NCI-H1417 treated with DMSO at 0.1 percent for 48 hours (cell line): ENCODE data around the gene MACROH2A2.
"Not testable (repeated sequence)": the region's sequence is repeated elsewhere in the genome, so short reads cannot be mapped to it uniquely, and the experiment has no call there.

Experiments
- DNase-seq: peaks from one replicate; lab custom pipeline; 2025; lab: John Stamatoyannopoulos, UW

The MACROH2A2 gene

GRCh38 chr10:70101068-70101562 is 48.5 kb downstream of the MACROH2A2 start:
- not testable (repeated sequence) for DNase-seq

- DNase-seq: no peak
These were observed 49.0 kb downstream of the MACROH2A2 start for GRCh38 chr10:70101668-70102067.

- DNase-seq: no peak
These were observed 54.5 kb downstream of the MACROH2A2 start for GRCh38 chr10:70106958-70107791.

DNA sequence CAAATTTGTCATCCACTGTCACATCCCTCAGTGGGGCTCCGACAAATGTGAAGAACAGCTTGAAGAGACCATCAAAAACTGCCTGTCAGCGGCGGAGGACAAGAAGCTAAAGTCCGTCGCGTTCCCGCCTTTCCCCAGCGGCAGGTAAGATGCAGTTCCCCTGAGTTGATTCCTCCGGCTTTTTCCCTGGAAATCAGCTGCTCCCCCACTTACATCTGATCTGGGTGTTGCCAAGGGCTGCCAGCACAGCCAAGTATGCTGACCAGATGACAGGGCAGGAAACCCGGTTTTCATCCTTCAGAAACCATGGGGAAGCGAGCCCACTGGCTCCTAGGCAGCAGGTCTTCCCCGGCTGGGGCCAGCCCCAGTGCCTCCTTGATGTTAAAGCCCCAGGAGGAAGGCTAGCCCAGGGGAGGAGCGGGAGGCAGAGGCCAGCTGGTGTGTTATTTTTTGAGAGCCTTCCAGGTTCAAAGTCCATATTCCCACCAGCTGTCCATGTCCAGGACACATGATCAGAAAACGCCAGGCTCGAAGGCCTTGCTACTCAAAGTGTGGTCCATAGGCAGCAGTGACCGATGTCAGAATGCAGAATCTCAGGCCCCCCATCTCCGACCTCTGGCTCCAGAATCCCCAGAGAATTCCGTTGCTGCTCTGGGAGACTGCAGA is 56.6 kb downstream of the MACROH2A2 start:
- DNase-seq: no peak

DNA sequence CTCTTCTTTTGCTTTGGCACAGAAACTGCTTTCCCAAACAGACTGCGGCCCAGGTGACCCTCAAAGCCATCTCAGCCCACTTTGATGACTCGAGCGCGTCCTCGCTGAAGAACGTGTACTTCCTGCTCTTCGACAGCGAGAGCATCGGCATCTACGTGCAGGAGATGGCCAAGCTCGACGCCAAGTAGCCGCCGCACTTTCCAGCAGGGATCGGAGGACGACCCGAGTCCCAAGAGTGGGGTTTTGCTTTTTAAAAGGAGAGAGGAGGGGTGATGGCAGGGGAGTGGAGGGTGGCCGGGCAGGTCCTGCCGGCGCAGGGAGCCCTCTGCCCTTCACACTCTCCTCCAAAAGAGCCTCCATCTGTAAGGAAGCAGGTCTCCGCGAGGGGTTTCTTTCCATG is 58.9 kb downstream of the MACROH2A2 start:
- no peak for DNase-seq

DNA sequence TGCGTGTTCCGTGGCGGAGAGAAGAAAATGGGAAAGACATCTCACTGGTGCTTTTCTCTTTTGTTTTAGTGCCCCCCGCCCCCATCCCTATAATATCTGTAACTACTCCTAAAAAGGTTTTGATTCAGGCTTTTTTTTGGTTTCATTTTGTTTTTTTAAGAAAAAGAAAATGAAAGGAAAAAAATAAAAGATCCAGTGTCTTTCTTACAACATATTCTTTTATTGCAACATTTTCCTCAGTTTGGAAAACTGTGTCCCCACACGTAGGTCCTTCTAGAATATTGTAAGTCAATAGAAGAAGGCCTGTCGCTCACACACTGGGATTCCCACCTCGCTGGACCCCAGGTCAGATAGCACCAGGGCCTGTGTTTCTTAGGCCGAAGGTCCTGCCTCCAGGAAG is 59.4 kb downstream of the MACROH2A2 start:
- DNase-seq: no peak

DNA sequence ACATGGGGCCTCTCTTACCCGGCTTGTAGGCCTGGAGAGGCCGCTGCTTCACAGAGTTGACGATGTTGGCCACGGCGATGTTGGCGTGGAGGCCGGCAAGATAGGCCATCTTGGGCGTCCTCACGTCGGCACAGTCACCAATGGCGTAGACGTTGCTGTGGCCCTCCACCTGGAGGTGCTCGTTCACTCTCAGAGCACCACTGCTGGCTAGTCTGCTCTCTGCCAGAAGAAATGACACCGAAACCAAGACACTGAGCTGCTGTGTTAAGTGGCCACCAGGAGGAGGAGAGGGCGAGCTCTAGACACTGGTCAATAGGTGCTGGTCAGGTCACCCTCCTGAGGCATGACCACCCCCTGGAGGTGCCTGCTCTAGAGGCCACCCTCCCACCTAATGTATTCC is 62.3 kb downstream of the MACROH2A2 start:
- no peak for DNase-seq

DNA sequence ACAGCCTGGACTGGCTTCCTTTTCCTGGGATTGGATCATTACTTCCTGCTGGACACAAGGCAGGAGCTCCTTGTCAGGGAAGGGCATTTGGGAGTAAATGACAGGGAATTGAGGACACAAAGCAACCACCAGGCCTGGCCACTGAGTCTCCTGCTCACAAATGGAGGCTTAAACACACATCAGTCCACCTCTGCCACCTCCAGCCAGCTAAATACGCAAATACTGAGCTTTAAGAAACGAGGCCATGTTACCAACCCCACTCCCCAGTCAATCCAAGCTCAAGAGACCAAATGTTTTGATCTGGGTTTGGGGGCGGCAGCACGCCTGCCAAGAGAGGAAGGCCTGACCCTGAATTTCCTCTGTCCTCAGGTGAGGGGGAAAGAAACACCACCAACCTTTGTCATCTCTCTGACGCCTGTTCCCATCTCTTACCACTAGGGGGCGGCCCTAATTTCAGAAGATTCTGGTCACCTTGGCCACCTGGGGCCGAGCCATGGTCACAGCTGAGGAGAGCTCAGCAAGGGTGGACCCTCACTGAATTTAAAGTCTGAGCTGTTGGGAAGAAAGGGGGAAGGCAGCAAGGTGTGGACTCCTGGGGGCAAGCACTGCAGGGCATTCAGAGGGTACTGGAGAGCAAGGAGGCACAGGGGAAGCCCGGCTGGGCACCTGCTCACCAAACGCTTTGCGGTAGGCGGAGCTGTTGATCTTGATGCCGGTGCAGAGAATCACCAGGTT is 63.5 kb downstream of the MACROH2A2 start:
- DNase-seq: no peak

GRCh38 chr10:70117646-70118045 is 65.0 kb downstream of the MACROH2A2 start:
- DNase-seq: no peak

GRCh38 chr10:70118196-70118595 is 65.5 kb downstream of the MACROH2A2 start:
- no peak for DNase-seq

DNA sequence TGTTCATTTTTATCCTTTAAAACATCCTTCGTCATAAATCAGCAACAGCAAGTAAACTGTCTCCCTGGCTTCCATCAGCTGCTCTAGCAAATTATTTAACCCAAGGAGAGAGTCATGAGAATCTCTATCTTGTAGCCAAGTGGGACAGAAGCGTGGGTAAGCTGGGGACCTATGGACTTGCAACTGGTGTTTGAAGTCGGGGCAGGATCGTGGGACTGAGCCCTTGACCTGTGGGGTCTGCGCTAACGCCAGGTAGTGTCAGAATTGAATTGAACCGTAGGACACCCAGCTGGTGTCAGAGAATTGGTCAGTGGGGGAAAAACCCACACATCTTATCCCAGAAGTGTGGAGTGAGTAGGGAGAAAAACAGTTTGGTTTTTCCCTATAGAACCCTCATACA is 66.6 kb downstream of the MACROH2A2 start:
- DNase-seq: no peak

DNA sequence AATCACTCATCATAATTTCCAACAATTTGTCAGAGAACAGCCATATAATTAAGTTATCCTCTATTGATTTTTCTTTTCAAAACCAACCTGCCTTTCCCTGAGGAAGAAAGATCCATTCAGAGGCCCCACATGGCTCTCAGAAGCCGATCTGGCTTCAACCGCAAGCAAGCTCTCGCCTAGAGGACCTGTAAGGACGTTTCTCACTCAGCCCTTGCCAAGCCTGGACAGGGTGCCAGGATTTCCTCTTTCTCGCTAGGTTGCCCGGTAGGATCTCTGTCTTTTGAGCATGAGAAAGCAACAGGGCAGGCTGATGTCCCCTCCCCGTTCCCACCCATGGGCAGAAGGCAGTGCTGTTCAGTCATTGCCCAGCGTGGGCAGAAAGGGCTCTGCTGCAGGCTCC is 67.0 kb downstream of the MACROH2A2 start:
- no peak for DNase-seq

DNA sequence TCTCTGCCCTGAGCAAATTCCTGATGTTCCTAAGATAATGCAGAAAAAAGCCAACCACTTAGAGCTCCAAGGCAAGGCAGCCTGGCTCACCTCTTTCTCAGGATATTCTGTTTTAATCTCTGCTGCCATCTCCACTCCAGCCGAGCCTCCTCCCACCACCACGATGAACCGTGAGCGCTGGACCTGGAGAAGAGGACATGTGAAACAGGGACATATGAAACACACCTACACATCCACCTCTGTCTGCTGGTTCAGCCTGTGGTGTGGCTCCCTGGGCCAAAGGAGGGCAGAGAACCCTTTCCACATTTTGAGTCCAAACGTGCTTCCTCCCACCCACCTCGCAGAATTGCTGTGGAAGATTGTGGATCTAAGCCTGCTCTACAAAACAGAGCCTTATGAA is 67.8 kb downstream of the MACROH2A2 start:
- no peak for DNase-seq

- no peak for DNase-seq
These were observed 68.8 kb downstream of the MACROH2A2 start for GRCh38 chr10:70121281-70121949.

DNA sequence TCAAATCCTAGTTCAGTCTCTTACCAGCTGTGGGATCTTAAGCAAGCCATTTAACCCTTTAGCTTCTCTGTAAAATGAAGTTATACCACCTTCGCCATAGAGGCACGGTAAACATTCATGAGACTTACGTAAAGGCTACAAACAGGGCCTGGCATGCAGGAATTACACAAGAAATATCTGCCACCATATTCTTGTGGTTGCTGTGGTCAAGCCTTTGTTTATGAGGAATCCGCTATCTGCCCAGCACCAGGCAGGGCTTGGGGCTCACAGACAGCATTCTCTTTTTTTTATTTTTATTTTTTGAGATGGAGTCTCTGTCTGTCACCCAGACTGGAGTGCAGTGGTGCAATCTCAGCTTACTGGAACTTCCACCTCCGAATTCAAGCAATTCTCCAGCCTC is 70.1 kb downstream of the MACROH2A2 start:
- no peak for DNase-seq

DNA sequence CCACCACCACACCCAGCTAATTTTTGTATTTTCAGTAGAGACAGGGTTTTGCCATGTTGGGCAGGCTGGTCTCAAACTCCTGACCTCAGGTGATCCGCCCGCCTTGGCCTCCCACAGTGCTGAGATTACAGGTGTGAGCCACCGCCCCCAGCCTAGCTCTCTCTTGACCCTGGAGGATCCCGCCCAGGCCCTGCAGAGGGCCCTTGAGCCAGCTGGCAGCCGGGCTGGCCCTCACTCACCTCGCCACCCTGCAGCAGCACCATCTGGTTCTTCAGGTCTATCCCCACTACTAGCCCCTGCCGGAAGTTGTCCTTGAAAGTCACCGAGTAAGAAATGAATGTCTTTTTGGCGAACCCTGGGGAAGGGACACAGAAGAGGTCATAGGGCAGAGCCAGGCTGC is 70.5 kb downstream of the MACROH2A2 start:
- DNase-seq: not testable (repeated sequence)

DNA sequence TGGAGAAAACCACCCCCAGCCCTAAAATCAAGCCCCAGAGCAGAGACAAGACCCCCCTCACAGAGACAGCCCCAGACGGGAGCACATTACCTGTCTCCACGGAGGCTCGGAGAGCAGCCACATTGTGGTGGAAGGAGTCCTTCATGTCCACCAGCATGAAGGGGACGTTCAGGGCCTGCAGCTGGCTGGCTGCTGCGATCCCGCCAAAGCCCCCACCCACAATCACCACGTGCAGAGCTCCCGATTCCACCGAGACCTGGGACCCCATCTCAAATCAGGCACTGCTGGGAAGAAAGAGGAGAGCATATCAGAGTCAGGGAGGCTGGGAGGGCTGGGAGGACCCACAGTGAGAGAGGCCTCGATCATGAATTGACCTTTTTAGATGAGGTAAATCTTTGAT is 71.2 kb downstream of the MACROH2A2 start:
- no peak for DNase-seq

GRCh38 chr10:70124415-70124814 is 71.8 kb downstream of the MACROH2A2 start:
- DNase-seq: no peak

GRCh38 chr10:70124918-70125317 is 72.3 kb downstream of the MACROH2A2 start:
- no peak for DNase-seq

DNA sequence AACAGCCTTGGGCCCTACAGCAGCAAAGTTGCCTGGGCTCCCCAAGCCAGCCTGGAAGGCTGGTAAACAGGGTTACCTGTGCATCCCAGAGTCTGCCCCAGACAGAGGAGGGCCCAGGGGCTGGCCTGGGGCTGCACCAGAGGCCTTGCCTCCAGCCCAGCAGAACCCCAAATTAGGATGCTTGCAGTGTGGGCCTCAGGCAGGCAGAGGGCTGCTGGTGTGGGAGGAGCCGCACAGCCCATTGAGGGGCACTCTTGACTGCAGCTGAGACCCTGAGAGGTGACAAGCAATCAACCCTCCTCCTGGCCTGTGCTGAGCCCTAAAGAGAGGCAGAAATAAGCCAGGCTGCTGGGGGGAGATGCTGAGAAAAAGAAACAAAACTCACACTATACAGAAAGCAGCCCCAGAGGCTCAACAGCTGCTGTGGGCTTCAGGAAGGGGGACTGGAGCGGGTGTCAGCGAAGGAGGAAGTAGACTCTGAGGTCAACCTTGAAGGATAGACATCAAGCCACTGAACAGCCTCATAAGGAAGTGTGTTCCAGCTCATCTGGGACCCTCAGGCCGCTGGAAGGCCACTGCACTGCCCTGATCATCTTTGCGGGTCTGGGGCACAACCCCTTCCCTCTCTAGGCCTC is 73.4 kb downstream of the MACROH2A2 start:
- DNase-seq: no peak

DNA sequence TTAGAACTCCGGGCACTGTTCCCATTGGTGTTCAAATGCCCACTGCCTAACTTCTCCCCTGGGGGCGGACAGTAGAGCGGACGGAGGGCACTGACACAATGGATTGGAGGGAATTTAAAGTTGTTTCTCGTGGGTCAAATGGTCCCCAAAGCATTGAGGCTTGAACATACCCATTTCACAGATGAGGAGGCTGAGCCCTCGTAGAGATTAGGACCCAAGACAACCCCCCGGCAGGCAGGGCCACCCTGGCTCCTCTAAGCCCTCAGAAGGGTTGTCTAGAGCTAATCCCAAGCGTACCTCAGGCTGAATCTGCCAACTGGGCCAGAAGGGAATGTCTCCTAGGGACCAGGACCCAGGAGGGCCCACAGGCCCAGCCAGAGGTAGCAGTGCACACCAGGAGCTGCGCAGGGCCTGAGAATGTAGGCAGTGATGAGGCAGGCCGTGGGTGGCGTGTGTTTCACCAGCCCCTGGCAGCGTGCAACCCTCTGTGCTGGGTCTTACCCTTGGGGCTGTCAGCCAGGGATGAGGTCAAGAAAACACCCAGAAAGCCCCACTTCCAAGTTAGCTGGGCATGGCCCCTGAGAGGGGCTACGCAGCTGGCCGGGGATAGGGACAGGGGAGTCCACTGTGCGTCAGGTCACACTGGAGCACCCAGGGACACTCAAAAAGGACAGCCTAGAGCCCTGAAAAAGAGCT is 74.2 kb downstream of the MACROH2A2 start:
- DNase-seq: no peak
